OCI-LY3 (cell line): ENCODE results near the gene SH3GL2.

ENCODE experiments used
- CTCF ChIP-seq: fragments of 200-600, 300-600 bp; sonication (generic); IDR thresholded peaks from 2 replicates; pipeline ENCODE4 v1.5.1; 2014; ENCODE audit warnings: antibody characterized with exemption, low read length, low read depth
- EZH2phosphoT487 ChIP-seq: fragments of 200-600 bp; shearing (Covaris generic); IDR thresholded peaks from 2 replicates; pipeline ENCODE4 v1.6.1; 2018; ENCODE audit warnings: antibody characterized with exemption, mixed run types, low read depth

GRCh38 chr9:17614903-17615302, 36.0 kb downstream of the SH3GL2 start:
- TF ChIP-seq CTCF (no peak), EZH2phosphoT487 (no peak)
